ENCODE data around the gene CCDC188. TPM values are rescaled to one million over a fixed set of nuclear protein-coding genes. Genes with fewer than 3 reads are reported as not detected.
A peak's percentile ranks its signal among the peaks of the same experiment; 100 is the strongest.

Gene CCDC188
- total and polyA plus RNA-seq, 9 of the 15 experiments (the other 6 are each of a cell fraction or from before 2014, with no cell fraction given): not detected

GRCh38 chr22:20148414-20148813 lies 2.4 kb downstream of the CCDC188 start (continued):
- TF ChIP-seq, protein P1, sequence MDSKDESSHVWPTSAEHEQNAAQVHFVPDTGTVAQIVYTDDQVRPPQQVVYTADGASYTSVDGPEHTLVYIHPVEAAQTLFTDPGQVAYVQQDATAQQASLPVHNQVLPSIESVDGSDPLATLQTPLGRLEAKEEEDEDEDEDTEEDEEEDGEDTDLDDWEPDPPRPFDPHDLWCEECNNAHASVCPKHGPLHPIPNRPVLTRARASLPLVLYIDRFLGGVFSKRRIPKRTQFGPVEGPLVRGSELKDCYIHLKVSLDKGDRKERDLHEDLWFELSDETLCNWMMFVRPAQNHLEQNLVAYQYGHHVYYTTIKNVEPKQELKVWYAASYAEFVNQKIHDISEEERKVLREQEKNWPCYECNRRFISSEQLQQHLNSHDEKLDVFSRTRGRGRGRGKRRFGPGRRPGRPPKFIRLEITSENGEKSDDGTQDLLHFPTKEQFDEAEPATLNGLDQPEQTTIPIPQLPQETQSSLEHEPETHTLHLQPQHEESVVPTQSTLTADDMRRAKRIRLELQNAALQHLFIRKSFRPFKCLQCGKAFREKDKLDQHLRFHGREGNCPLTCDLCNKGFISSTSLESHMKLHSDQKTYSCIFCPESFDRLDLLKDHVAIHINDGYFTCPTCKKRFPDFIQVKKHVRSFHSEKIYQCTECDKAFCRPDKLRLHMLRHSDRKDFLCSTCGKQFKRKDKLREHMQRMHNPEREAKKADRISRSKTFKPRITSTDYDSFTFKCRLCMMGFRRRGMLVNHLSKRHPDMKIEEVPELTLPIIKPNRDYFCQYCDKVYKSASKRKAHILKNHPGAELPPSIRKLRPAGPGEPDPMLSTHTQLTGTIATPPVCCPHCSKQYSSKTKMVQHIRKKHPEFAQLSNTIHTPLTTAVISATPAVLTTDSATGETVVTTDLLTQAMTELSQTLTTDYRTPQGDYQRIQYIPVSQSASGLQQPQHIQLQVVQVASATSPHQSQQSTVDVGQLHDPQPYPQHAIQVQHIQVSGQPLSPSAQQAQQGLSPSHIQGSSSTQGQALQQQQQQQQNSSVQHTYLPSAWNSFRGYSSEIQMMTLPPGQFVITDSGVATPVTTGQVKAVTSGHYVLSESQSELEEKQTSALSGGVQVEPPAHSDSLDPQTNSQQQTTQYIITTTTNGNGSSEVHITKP (IDR thresholded peaks at IDR 0.05; ENCODE audit: partially characterized antibody): no peak
- TF ChIP-seq DMBX1 (CRISPR knock-in tag; IDR thresholded peaks at IDR 0.05; ENCODE audit: borderline replicate concordance) (no peak), RBFOX2 (IDR thresholded peaks at IDR 0.05; ENCODE audit: low read depth, low read length) (peak; percentile 33; the same call in 1 of the 2 replicates), ILK (tag; IDR thresholded peaks at IDR 0.05; ENCODE audit: borderline replicate concordance, low read depth) (no peak), SMARCE1 (IDR thresholded peaks at IDR 0.05) (no peak), ZNF431 (CRISPR knock-in tag; IDR thresholded peaks at IDR 0.05) (no peak), C11orf30 (IDR thresholded peaks at IDR 0.05; ENCODE audit: low read depth) (no peak), GATA2 (CRISPR knock-in tag; IDR thresholded peaks at IDR 0.05) (no peak), NCOA4 (IDR thresholded peaks at IDR 0.05; ENCODE audit: partially characterized antibody) (no peak), ARID1B (IDR thresholded peaks at IDR 0.05) (no peak), TCF7 (IDR thresholded peaks at IDR 0.05; ENCODE audit: borderline replicate concordance) (no peak), ZBTB1 (CRISPR knock-in tag; IDR thresholded peaks at IDR 0.05; ENCODE audit: borderline replicate concordance, low read depth) (0 out of 2 replicates have a peak, but pooled peaks have one; percentile 17), ZNF395 (CRISPR knock-in tag; IDR thresholded peaks at IDR 0.05) (no peak), NONO (IDR thresholded peaks at IDR 0.05; ENCODE audit: low read depth in 2 of 2, low read length in 1 of 2) (no peak), PPARD (CRISPR knock-in tag; IDR thresholded peaks at IDR 0.05) (no peak), TCF7L2 (IDR thresholded peaks at IDR 0.05; ENCODE audit: low read depth, low read length) (no peak), ZNF551 (CRISPR knock-in tag; IDR thresholded peaks at IDR 0.05) (no peak), ZNF764 (CRISPR knock-in tag; IDR thresholded peaks at IDR 0.05; ENCODE audit: low read depth) (no peak), MCM2 (IDR thresholded peaks at IDR 0.05; ENCODE audit: low read depth) (no peak), ZNF324 (CRISPR knock-in tag; IDR thresholded peaks at IDR 0.05) (no peak), MCM7 (IDR thresholded peaks at IDR 0.05) (no peak), CCNT2 (IDR thresholded peaks at IDR 0.05; ENCODE audit: borderline replicate concordance, extremely low read depth, insufficient read length, low read depth, low read length) (no peak), FOXP1 (CRISPR knock-in tag; IDR thresholded peaks at IDR 0.05) (no peak), STAG1 (CRISPR knock-in tag; IDR thresholded peaks at IDR 0.05; ENCODE audit: borderline replicate concordance) (0 out of 2 replicates have a peak, but pooled peaks have one; percentile 45)
- TF ChIP-seq, protein P2, sequence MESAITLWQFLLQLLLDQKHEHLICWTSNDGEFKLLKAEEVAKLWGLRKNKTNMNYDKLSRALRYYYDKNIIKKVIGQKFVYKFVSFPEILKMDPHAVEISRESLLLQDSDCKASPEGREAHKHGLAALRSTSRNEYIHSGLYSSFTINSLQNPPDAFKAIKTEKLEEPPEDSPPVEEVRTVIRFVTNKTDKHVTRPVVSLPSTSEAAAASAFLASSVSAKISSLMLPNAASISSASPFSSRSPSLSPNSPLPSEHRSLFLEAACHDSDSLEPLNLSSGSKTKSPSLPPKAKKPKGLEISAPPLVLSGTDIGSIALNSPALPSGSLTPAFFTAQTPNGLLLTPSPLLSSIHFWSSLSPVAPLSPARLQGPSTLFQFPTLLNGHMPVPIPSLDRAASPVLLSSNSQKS (CRISPR knock-in tag; IDR thresholded peaks at IDR 0.05): no peak
